Measurements from ENCODE around the gene NPR2. TPM values are rescaled to one million over a fixed set of nuclear protein-coding genes. Genes with fewer than 3 reads are reported as not detected.

The NPR2 gene
- total and polyA plus RNA-seq, 8 donors: 2.2 to 14.6 (median 3.6) TPM

GRCh38 chr9:35832814-35833213, 41.4 kb downstream of the NPR2 start:
- intact Hi-C loops (cut with DNase I): no loop called here
- ATAC-seq (peak; percentile 14 to 58 (median 33)), FAIRE-seq (no peak), DNase-seq (no peak)
- no peak overlapping the region for H3K4me3 ChIP-seq
- H3K4me1 ChIP-seq: peaks cover 12 to 31% (median 30%) of the 10 kb centered on the region in 3 donors
- no peak for TF ChIP-seq CTCF (IDR thresholded peaks at IDR 0.05)
- no peaks in the 10 kb centered on the region for H3K27me3 ChIP-seq
- H3K36me3 ChIP-seq: no peaks in the 10 kb centered on the region
- WGBS, 2 donors: 50% methylated on average over 5 of the region's 5 CpGs
- no peaks in the 10 kb centered on the region for H3K9me3 ChIP-seq
- H3K27ac ChIP-seq: peak overlapping the region; percentile 71 to 94 (median 78)

- TF ChIP-seq CTCF (IDR thresholded peaks at IDR 0.05): no peak
- DNase-seq: no peak
- intact Hi-C loops (cut with DNase I): no loop called here
- Histone ChIP-seq H3K4me3 (no peak overlapping the region), H3K27ac (peak overlapping the region; percentile 13 to 94 (median 58)), H3K27me3 (no peaks in the 10 kb centered on the region), H3K9me3 (no peaks in the 10 kb centered on the region), H3K4me1 (peaks cover 12 to 31% (median 30%) of the 10 kb centered on the region in 3 donors), H3K36me3 (no peaks in the 10 kb centered on the region)
- no peak for FAIRE-seq
- no peak for ATAC-seq
- WGBS, 2 donors: 78 to 83% methylated on average over 14 of the region's 14 CpGs
Measured at GRCh38 chr9:35834260-35835215, 43.1 kb downstream of the NPR2 start.

DNA sequence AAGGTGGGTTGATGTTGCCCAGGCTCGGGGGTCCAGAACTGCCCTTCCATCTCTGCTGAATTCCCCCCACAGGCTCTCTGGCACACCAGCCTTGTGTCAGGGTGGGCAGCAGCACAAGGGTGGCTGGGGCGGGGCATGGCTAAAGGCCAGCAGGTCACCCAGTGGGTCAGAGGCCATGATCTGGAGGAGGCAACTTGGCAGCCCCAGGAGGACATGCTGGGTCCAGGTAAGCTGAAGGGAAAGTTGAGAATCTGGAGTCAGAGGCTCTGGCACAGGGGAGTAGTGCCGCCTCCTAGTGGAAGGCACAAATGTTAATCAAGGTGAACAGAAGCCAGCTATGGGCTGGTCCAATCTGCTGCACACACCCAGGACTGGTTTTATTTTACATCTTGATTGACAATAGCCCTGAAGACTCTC, 43.8 kb downstream of the NPR2 start:
- Histone ChIP-seq H3K36me3 (no peaks in the 10 kb centered on the region), H3K4me3 (no peak overlapping the region), H3K27ac (peak overlapping the region in 2 of 4 donors; percentile 85 to 94), H3K27me3 (no peaks in the 10 kb centered on the region), H3K4me1 (peaks cover 7 to 31% (median 24%) of the 10 kb centered on the region in 3 donors), H3K9me3 (no peaks in the 10 kb centered on the region)
- intact Hi-C loops (cut with DNase I): no loop called here
- peak in 3 of 6 donors; percentile 54 to 68 (median 66) for DNase-seq
- peak in 3 of 4 donors; percentile 9 to 52 (median 25) for ATAC-seq
- 77 to 80% methylated on average over 3 of the region's 3 CpGs for WGBS, 2 donors
- FAIRE-seq: no peak
- no peak for TF ChIP-seq CTCF (IDR thresholded peaks at IDR 0.05)

DNA sequence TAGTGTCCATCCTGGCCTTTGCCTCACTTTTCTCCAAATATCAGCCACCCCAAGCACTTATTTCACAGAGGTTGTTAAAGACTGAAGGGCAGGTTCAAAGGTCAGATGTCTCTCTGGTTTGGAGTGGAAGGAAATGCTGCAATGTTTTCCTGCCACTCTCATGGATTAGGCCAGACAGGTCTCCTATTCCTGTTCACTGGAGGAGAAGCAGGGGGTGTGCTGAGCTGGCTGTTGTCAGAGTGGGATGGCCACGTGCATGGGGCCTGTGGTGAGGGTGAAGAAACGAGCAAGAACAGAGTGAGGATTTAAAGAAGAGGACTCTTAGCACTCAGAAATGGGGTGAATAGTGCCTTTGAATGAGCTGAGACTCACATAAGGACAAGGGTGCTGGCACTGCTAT, 44.4 kb downstream of the NPR2 start:
- Histone ChIP-seq H3K4me3 (no peak overlapping the region), H3K36me3 (no peaks in the 10 kb centered on the region), H3K9me3 (no peaks in the 10 kb centered on the region), H3K27me3 (no peaks in the 10 kb centered on the region), H3K4me1 (peaks cover 6 to 26% (median 22%) of the 10 kb centered on the region in 3 donors), H3K27ac (peak overlapping the region in 1 of 4 donors; percentile 85)
- ATAC-seq (no peak), FAIRE-seq (no peak), DNase-seq (no peak)
- intact Hi-C loops (cut with DNase I): no loop called here
- WGBS, 2 donors: 71 to 72% methylated on average over 2 of the region's 2 CpGs
- no peak for TF ChIP-seq CTCF (IDR thresholded peaks at IDR 0.05)

GRCh38 chr9:35836595-35836994, 45.2 kb downstream of the NPR2 start:
- 92 to 94% methylated on average over 5 of the region's 5 CpGs for WGBS, 2 donors
- no peak for FAIRE-seq

More at GRCh38 chr9:35836595-35836994, 45.2 kb downstream of the NPR2 start:
- ATAC-seq: no peak
- H3K4me3 ChIP-seq: no peak overlapping the region
- no peak overlapping the region for H3K27ac ChIP-seq
- no peaks in the 10 kb centered on the region for H3K27me3 ChIP-seq
- TF ChIP-seq CTCF (IDR thresholded peaks at IDR 0.05): no peak
- H3K36me3 ChIP-seq: no peaks in the 10 kb centered on the region
- intact Hi-C loops (cut with DNase I): no loop called here
- no peaks in the 10 kb centered on the region for H3K9me3 ChIP-seq
- no peak for DNase-seq
- peaks cover 6 to 26% (median 22%) of the 10 kb centered on the region in 3 donors for H3K4me1 ChIP-seq

Data from pancreas (tissue), 10 donors.